Measurements from ENCODE around the gene CSRP1.
"Not testable (repeated sequence)": the region's sequence is repeated elsewhere in the genome, so short reads cannot be mapped to it uniquely, and the experiment has no call there.

DNA sequence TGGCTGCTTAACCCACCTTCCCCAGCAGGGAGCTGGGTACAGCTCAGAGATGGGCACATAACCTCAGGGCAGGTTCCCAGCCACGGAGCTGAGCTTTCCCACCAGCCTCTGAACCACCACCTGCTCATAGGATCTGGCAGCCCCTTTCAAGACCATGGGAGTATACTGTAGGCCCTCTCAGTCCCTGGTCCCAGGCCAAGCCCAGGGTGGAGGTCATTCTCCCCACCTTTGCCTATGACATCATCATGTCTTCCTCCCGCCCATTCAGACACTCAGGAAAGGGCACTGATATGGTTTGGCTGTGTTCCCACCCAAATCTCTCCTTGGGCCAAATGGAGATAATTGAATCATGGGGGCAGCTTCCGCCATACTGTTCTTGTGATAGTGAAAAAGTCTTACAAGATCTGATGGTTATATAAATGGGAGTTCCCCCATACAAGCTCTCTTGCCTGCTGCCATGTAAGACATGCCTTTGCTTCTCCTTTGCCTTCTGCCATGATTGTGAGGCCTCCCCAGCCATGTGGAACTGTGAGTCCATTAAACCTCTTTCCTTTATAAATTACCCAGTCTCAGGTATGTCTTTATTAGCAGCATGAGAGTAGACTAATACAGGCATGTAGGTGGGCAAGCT lies 13.8 kb downstream of the CSRP1 start:
- not testable (repeated sequence) for TF ChIP-seq DDX20 (tag; IDR thresholded peaks at IDR 0.05; ENCODE audit: low read depth)
- TF ChIP-seq, protein P1, sequence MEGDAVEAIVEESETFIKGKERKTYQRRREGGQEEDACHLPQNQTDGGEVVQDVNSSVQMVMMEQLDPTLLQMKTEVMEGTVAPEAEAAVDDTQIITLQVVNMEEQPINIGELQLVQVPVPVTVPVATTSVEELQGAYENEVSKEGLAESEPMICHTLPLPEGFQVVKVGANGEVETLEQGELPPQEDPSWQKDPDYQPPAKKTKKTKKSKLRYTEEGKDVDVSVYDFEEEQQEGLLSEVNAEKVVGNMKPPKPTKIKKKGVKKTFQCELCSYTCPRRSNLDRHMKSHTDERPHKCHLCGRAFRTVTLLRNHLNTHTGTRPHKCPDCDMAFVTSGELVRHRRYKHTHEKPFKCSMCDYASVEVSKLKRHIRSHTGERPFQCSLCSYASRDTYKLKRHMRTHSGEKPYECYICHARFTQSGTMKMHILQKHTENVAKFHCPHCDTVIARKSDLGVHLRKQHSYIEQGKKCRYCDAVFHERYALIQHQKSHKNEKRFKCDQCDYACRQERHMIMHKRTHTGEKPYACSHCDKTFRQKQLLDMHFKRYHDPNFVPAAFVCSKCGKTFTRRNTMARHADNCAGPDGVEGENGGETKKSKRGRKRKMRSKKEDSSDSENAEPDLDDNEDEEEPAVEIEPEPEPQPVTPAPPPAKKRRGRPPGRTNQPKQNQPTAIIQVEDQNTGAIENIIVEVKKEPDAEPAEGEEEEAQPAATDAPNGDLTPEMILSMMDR (IDR thresholded peaks at IDR 0.05 in 2 of 3, conservative IDR thresholded peaks at IDR 0.05 in 1 of 3; ENCODE audit: insufficient read depth in 2 of 3, low read depth in 1 of 3, low read length in 3 of 3), result not testable (repeated sequence)
